ENCODE results near the gene POLR1F. TPM values are rescaled to one million over a fixed set of nuclear protein-coding genes. Genes with fewer than 3 reads are reported as not detected.
A peak's percentile ranks its signal among the peaks of the same experiment; 100 is the strongest.
"Not testable (repeated sequence)": the region's sequence is repeated elsewhere in the genome, so short reads cannot be mapped to it uniquely, and the experiment has no call there.

POLR1F gene
- total RNA-seq, 2 experiments from 2014 or later: 39.0 to 40.5 TPM

DNA sequence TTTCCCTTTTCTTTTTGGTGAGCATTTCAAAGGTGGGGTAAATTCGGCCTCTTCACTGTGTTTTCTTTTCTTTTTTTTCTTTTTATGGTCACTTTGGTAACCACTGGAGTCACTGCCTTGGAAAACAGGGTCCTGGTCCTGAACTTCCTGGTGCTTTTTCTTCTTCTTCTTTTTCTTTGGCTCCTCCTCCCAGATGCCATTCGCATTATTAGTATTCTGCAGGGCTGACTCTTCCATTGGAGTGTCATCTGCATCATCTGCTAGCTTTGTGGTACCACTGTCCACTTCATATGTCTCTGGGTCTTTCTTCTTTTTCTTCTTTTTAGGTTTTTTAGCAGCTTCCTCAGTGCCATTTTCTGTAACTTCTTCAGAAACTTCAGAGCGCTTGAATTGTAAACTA lies 10.5 kb downstream of the POLR1F start:
- H3K27me3 Mint-ChIP-seq: no peaks in the 10 kb centered on the region
- H3K4me3 Mint-ChIP-seq: no peak overlapping the region
- peaks cover 2% of the 10 kb centered on the region for H3K9me3 Mint-ChIP-seq
- H3K36me3 Mint-ChIP-seq: peaks cover 15% of the 10 kb centered on the region
- DNase-seq: no peak
- H3K4me1 Mint-ChIP-seq: peaks cover 7% of the 10 kb centered on the region
- no peak overlapping the region for H3K27ac Mint-ChIP-seq

DNA sequence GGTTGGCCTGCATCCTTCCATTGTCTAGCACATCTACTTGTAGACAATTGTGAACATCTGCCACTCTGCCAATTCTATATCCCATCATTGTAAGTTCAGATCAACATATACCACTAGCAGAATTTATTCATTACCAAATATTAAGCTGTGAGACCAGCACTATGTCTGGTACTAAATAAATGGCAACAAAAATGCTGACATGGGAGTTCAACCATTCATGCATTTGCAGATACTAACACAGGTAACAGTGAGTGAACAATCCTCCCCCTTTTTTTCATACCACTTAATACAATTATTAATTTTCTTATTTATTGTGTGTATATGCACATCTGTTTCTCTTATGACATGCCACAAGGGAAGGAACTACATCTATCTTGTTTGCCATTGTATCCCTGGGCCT lies 11.9 kb downstream of the POLR1F start:
- Mint-ChIP-seq H3K4me3 (no peak overlapping the region), H3K9me3 (no peaks in the 10 kb centered on the region), H3K36me3 (peaks cover 5% of the 10 kb centered on the region), H3K27me3 (no peaks in the 10 kb centered on the region), H3K27ac (no peak overlapping the region), H3K4me1 (peaks cover 7% of the 10 kb centered on the region)
- no peak for DNase-seq

DNA sequence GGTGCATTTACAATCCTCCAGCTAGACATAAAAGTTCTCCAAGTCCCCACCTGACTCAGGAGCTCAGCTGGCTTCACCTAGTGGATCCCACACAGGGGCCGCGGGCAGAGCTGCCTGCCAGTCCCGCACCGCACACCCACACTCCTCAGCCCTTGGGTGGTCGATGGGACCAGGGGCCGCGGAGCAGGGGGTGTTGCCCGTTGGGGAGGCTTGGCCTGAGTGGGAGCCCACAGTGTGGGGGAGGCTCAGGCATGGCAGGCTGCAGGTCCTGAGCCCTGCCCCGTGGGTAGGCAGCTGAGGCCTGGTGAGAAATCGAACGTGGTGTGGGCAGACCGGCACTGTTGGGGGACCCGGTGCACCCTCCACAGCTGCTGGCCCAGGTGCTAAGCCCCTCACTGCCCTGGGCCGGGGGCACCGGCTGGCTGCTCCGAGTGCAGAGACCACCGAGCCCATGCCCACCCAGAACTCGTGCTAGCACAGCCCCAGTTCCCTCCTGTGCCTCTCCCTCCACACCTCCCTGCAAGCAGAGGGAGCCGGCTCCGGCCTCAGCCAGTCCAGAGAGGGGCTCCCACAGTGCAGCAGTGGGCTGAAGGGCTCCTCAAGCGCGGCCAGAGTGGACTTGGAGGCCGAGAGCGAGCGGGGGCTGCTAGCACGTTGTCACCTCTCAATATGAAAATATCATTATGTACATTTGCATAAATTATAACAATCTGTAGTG lies 16.6 kb downstream of the POLR1F start:
- DNase-seq: no peak
- H3K9me3 Mint-ChIP-seq: no peaks in the 10 kb centered on the region
- H3K36me3 Mint-ChIP-seq: no peaks in the 10 kb centered on the region
- H3K4me1 Mint-ChIP-seq: peaks cover under 1% of the 10 kb centered on the region
- no peak overlapping the region for H3K4me3 Mint-ChIP-seq
- H3K27ac Mint-ChIP-seq: no peak overlapping the region
- no peaks in the 10 kb centered on the region for H3K27me3 Mint-ChIP-seq

DNA sequence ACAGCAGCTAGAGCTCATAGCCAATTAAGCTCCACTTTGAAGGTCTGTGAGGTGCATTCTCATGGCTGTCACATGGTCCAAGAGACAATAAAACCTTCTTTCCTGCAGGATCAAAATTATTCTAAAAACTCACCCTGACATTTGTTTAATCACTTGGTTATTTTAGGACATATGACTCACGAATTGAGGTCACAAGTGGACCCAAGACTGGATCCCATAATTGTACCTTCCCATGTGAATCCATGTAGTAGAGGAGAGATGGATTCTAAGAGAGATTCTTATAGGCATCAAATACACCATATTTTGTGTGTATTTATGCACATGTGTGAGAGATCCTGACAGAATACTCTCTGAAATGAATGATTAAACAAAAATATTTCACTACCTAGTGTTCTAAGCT lies 18.1 kb downstream of the POLR1F start:
- Mint-ChIP-seq H3K4me1 (no peaks in the 10 kb centered on the region), H3K36me3 (no peaks in the 10 kb centered on the region), H3K9me3 (no peaks in the 10 kb centered on the region), H3K4me3 (no peak overlapping the region), H3K27ac (no peak overlapping the region), H3K27me3 (no peaks in the 10 kb centered on the region)
- no peak for DNase-seq

DNA sequence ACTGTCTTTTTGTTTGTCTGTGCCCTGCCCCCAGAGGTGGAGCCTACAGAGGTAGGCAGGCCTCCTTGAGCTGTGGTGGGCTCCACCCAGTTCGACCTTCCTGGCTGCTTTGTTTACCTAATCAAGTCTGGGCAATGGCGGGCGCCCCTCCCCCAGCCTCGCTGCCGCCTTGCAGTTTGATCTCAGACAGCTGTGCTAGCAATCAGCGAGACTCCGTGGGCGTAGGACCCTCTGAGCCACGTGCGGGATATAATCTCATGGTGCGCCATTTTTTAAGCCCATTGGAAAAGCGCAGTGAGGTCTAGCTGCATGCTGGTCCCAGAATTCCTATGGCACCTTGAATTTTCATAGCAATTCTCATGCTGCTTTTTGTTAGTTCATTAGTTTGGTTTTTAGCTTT lies 19.7 kb downstream of the POLR1F start:
- H3K4me1 Mint-ChIP-seq, H3K27me3 Mint-ChIP-seq, H3K36me3 Mint-ChIP-seq, H3K4me3 Mint-ChIP-seq, DNase-seq, H3K27ac Mint-ChIP-seq, H3K9me3 Mint-ChIP-seq: not testable (repeated sequence)

DNA sequence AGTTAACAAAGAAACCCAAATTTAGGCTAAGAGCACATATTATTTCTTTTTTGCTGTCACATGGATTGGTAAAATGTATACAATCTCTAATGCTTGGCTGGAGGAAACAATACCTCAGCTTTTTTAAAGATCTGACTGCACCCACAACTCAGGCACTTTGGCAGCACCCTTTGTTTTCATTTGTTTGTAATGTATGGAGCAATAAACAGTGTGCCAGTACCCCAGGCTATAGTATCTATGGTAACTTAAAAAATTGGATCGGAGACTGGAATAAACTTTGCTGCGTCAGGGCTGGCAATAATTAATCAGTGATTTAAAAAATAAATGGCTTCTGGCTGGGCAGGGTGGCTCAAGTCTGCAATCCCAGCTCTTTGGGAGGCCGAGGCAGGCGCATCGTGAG lies 27.2 kb downstream of the POLR1F start:
- Mint-ChIP-seq H3K4me1 (peaks cover 6% of the 10 kb centered on the region), H3K27ac (no peak overlapping the region), H3K27me3 (no peaks in the 10 kb centered on the region), H3K36me3 (no peaks in the 10 kb centered on the region), H3K9me3 (peaks cover 4% of the 10 kb centered on the region), H3K4me3 (no peak overlapping the region)
- DNase-seq: no peak

DNA sequence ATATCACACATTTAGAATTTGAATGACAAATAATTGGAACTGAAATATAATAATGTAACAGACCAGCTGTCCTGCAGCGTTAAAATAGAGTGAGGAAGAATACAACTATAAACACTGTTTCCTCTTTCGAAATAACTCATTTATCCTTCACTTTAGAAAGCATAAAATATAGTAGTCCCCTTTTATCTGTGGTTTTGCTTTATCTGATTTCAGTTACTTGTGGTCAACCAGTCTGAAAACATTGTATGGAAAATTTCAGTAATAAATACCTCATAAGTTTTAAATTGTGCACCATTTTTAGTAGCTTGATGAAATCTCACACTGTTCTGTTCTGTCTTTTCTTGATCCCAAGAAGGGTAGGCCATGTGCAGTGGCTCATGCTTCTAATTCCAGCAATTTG lies 31.7 kb downstream of the POLR1F start:
- Mint-ChIP-seq H3K27me3 (no peaks in the 10 kb centered on the region), H3K9me3 (no peaks in the 10 kb centered on the region), H3K36me3 (no peaks in the 10 kb centered on the region), H3K27ac (peak overlapping the region; percentile 63), H3K4me3 (no peak overlapping the region), H3K4me1 (peaks cover 6% of the 10 kb centered on the region)
- no peak for DNase-seq

DNA sequence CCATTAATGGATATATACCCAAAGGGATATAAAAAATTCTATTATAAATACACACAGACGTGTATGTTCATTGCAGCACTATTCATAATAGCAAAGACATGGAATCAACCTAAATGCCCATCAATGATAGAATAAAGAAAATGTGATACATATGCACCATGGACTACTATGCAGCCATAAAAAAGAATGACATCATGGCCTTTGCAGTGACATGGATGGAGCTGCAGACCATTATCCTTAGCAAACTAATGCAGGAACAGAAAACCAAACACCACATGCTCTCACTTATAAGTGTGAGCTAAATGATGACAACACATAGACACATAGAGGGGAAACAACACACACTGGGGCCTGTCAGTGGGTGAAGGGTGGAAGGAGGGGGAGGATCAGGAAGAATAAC lies 33.0 kb downstream of the POLR1F start:
- peaks cover under 1% of the 10 kb centered on the region for H3K27me3 Mint-ChIP-seq
- H3K9me3 Mint-ChIP-seq: no peaks in the 10 kb centered on the region
- no peaks in the 10 kb centered on the region for H3K36me3 Mint-ChIP-seq
- DNase-seq: no peak
- H3K4me1 Mint-ChIP-seq: peaks cover 6% of the 10 kb centered on the region
- no peak overlapping the region for H3K4me3 Mint-ChIP-seq
- H3K27ac Mint-ChIP-seq: no peak overlapping the region

DNA sequence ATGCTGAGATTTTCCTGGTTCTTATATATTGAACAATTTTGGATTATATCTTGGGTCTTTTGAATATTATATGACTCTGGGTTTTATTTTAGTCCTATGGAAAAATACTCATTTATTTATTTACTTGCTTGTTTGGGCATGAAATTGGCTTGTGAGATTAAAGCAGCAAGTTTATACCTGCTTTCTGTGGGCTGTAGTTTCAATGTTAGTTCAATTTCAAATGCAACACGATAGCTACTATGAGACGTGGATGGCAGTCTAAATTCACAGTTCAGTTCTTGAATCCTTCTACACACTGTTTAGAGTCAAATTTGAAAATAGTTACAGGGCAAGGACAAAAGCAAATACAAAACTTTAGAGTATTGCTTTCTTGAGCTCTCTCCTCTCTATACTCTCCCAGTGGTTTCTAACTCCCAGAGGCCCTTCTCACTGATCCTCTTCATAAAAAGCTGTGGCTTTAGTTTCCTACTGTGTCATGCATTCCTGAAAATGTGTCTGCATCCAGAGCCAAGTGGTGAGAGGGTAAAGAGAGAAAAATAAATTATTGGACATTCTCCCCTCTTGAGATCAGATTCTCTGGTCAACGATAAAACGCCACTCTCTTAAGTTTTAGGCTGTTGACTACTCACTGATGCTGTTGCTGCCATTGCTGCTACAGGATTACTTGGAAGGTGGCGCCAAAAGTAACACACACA lies 34.4 kb downstream of the POLR1F start:
- H3K27me3 Mint-ChIP-seq: peaks cover 5% of the 10 kb centered on the region
- no peak overlapping the region for H3K4me3 Mint-ChIP-seq
- DNase-seq: no peak
- peaks cover 6% of the 10 kb centered on the region for H3K4me1 Mint-ChIP-seq
- no peak overlapping the region for H3K27ac Mint-ChIP-seq
- H3K36me3 Mint-ChIP-seq: no peaks in the 10 kb centered on the region
- no peaks in the 10 kb centered on the region for H3K9me3 Mint-ChIP-seq

DNA sequence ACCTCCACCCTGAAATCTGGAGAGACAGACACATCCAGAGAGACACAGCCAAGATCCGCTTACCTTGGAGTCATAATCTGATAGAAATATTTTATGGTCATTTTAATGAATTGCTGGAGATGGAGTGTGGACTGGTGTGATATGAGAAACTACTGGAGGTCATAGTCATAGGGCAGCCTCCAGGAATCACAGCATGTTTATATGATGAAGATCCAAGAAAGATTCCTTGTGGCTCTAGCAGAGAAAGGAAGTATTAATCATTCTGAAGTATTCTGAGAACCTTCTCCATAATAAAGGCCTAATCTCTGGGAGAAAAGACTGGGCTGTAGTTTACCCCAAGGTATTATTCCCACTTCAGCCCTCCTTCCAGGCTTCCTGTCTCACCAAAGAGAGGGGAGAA lies 38.0 kb downstream of the POLR1F start:
- H3K27me3 Mint-ChIP-seq: peaks cover 5% of the 10 kb centered on the region
- H3K36me3 Mint-ChIP-seq: no peaks in the 10 kb centered on the region
- no peaks in the 10 kb centered on the region for H3K4me1 Mint-ChIP-seq
- H3K9me3 Mint-ChIP-seq: no peaks in the 10 kb centered on the region
- no peak overlapping the region for H3K27ac Mint-ChIP-seq
- DNase-seq: no peak
- no peak overlapping the region for H3K4me3 Mint-ChIP-seq

DNA sequence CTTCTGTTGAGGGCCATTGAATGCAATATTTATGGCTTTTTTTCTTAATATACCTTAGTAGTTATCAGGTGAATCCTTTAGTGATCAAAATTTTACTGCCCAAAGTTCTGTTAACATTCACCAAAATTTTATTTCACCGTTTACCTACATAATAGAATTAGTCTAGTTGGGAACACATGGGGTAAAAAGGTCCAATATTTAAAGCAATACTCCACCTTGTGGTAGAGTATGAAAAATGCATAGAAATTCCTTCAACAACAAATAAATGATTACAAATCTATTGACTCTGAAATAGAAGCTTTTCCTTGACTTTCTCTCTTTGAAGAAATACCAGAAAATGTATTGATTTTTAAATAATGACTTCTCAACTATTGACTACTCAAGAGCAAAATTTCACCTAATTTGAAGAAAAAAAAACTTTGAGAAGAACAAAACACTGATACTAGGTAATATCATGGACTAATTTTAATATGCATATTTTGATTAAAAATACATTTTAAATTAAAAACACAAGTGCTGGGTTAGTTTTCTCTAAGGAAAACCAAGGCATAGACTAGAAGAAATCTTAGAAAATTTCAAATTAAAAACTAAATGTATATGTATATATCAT lies 43.3 kb downstream of the POLR1F start:
- Mint-ChIP-seq H3K4me3 (no peak overlapping the region), H3K27ac (no peak overlapping the region), H3K9me3 (no peaks in the 10 kb centered on the region), H3K27me3 (peaks cover under 1% of the 10 kb centered on the region), H3K4me1 (peaks cover 3% of the 10 kb centered on the region), H3K36me3 (no peaks in the 10 kb centered on the region)
- no peak for DNase-seq

DNA sequence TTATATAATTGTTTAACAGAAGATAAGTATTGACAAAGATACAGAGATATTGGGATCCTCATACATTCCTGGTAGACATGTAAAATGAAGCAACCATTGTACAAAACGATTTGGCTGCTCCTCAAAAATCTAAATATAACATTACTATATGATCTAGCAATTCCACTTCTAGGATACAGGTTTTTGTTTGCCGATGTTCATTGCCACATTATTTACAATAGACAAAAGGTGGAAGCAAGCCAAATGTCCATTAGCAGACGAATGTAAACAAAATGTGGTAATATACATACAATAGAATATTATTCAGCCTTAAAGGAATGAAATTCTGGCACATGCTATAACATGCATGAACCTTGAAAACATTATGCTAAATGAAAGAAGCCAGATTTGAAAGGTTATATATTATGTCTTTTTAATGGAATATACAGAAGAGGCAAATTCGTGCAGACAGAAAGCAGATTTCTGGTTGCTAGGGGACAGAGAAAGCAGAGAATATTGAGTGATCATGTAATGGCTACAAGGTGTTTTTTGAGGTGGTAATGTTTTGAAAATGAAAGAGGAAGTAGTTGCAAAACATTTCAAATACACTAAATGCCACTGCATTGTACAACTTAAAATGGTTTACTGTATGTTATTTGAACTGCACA lies 44.9 kb downstream of the POLR1F start:
- no peak overlapping the region for H3K27ac Mint-ChIP-seq
- no peaks in the 10 kb centered on the region for H3K9me3 Mint-ChIP-seq
- no peaks in the 10 kb centered on the region for H3K27me3 Mint-ChIP-seq
- peaks cover 3% of the 10 kb centered on the region for H3K4me1 Mint-ChIP-seq
- no peak overlapping the region for H3K4me3 Mint-ChIP-seq
- DNase-seq: no peak
- H3K36me3 Mint-ChIP-seq: no peaks in the 10 kb centered on the region

DNA sequence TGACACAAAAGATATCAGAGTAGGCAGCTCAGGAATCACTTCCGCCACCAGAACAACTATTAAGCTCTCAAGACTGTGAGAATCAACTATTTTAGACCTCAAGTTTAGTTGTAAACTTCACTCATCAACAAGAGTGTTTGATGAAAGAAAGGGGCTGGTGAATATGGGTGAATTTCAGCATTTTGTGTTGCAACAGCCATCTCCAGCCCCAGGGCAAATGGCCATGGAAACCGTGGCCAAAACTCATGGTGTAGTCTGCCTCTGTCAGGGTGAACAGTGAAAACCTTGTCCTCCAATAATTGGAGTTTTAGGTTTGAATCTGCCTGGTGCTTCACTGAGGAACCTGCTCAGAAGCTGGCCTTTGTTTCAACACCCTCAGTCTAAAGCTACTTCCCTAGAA lies 60.0 kb downstream of the POLR1F start:
- H3K4me3 Mint-ChIP-seq: no peak overlapping the region
- peaks cover 4% of the 10 kb centered on the region for H3K27me3 Mint-ChIP-seq
- no peaks in the 10 kb centered on the region for H3K36me3 Mint-ChIP-seq
- no peaks in the 10 kb centered on the region for H3K4me1 Mint-ChIP-seq
- peaks cover 11% of the 10 kb centered on the region for H3K9me3 Mint-ChIP-seq
- no peak overlapping the region for H3K27ac Mint-ChIP-seq
- no peak for DNase-seq
